ENCODE results near the gene WWC1. TPM values are rescaled to one million over a fixed set of nuclear protein-coding genes. Genes with fewer than 3 reads are reported as not detected.

WWC1 gene
- total RNA-seq, 1 donor from 2014 or later: 2.2 TPM

- H3K27me3 ChIP-seq (ENCODE audit: low read depth): peaks cover 20% of the 10 kb centered on the region
- no peak for TF ChIP-seq CTCF (IDR thresholded peaks at IDR 0.05; ENCODE audit: borderline replicate concordance)
- intact Hi-C loops (cut with micrococcal nuclease): no loop called here
Observed at GRCh38 chr5:168375214-168375613, 83.8 kb downstream of the WWC1 start.

GRCh38 chr5:168377525-168377924 lies 86.1 kb downstream of the WWC1 start:
- intact Hi-C loops (cut with micrococcal nuclease): no loop called here
- no peak for TF ChIP-seq CTCF (IDR thresholded peaks at IDR 0.05; ENCODE audit: borderline replicate concordance)
- no peak overlapping the region for H3K27ac ChIP-seq (replicated peaks)
- H3K36me3 ChIP-seq: no peaks in the 10 kb centered on the region
- peaks cover 7% of the 10 kb centered on the region for H3K27me3 ChIP-seq (ENCODE audit: low read depth)
- no peak overlapping the region for H3K4me3 ChIP-seq
- H3K9me3 ChIP-seq (replicated peaks): no peaks in the 10 kb centered on the region
- DNase-seq: no peak
- no peaks in the 10 kb centered on the region for H3K4me1 ChIP-seq

More at GRCh38 chr5:168375214-168375613, 83.8 kb downstream of the WWC1 start:
- DNase-seq: no peak
- no peaks in the 10 kb centered on the region for H3K4me1 ChIP-seq
- no peaks in the 10 kb centered on the region for H3K36me3 ChIP-seq
- H3K4me3 ChIP-seq: no peak overlapping the region
- no peaks in the 10 kb centered on the region for H3K9me3 ChIP-seq (replicated peaks)
- no peak overlapping the region for H3K27ac ChIP-seq (replicated peaks)

GRCh38 chr5:168378741-168379140 lies 87.3 kb downstream of the WWC1 start:
- Histone ChIP-seq H3K4me3 (no peak overlapping the region), H3K36me3 (no peaks in the 10 kb centered on the region), H3K9me3 (replicated peaks) (no peaks in the 10 kb centered on the region), H3K27ac (replicated peaks) (no peak overlapping the region), H3K27me3 (ENCODE audit: low read depth) (no peaks in the 10 kb centered on the region), H3K4me1 (no peaks in the 10 kb centered on the region)
- no peak for DNase-seq
- TF ChIP-seq CTCF (IDR thresholded peaks at IDR 0.05; ENCODE audit: borderline replicate concordance): no peak
- intact Hi-C loops (cut with micrococcal nuclease): no loop called here

GRCh38 chr5:168382421-168382820 lies 91.0 kb downstream of the WWC1 start:
- Histone ChIP-seq H3K36me3 (no peaks in the 10 kb centered on the region), H3K9me3 (replicated peaks) (peaks cover 15% of the 10 kb centered on the region), H3K4me1 (no peaks in the 10 kb centered on the region), H3K4me3 (no peak overlapping the region), H3K27ac (replicated peaks) (no peak overlapping the region), H3K27me3 (ENCODE audit: low read depth) (no peaks in the 10 kb centered on the region)
- intact Hi-C loops (cut with micrococcal nuclease): no loop called here
- no peak for TF ChIP-seq CTCF (IDR thresholded peaks at IDR 0.05; ENCODE audit: borderline replicate concordance)
- no peak for DNase-seq

GRCh38 chr5:168390491-168390890 lies 99.0 kb downstream of the WWC1 start:
- Histone ChIP-seq H3K4me3 (no peak overlapping the region), H3K27ac (replicated peaks) (no peak overlapping the region), H3K36me3 (no peaks in the 10 kb centered on the region), H3K27me3 (ENCODE audit: low read depth) (no peaks in the 10 kb centered on the region), H3K9me3 (replicated peaks) (peaks cover 24% of the 10 kb centered on the region), H3K4me1 (no peaks in the 10 kb centered on the region)
- intact Hi-C loops (cut with micrococcal nuclease): no loop called here
- TF ChIP-seq CTCF (IDR thresholded peaks at IDR 0.05; ENCODE audit: borderline replicate concordance): no peak
- no peak for DNase-seq

- Histone ChIP-seq H3K4me1 (no peaks in the 10 kb centered on the region), H3K9me3 (replicated peaks) (peaks cover 21% of the 10 kb centered on the region), H3K27me3 (ENCODE audit: low read depth) (peaks cover 5% of the 10 kb centered on the region), H3K36me3 (no peaks in the 10 kb centered on the region), H3K4me3 (no peak overlapping the region), H3K27ac (replicated peaks) (no peak overlapping the region)
- no peak for TF ChIP-seq CTCF (IDR thresholded peaks at IDR 0.05; ENCODE audit: borderline replicate concordance)
- DNase-seq: no peak
- intact Hi-C loops (cut with micrococcal nuclease): no loop called here
Observed at GRCh38 chr5:168393773-168394172, 102.3 kb downstream of the WWC1 start.

All from left ventricle myocardium inferior (tissue), 1 donor.